ENCODE results near the gene NFIX.

- TF ChIP-seq, protein P1, sequence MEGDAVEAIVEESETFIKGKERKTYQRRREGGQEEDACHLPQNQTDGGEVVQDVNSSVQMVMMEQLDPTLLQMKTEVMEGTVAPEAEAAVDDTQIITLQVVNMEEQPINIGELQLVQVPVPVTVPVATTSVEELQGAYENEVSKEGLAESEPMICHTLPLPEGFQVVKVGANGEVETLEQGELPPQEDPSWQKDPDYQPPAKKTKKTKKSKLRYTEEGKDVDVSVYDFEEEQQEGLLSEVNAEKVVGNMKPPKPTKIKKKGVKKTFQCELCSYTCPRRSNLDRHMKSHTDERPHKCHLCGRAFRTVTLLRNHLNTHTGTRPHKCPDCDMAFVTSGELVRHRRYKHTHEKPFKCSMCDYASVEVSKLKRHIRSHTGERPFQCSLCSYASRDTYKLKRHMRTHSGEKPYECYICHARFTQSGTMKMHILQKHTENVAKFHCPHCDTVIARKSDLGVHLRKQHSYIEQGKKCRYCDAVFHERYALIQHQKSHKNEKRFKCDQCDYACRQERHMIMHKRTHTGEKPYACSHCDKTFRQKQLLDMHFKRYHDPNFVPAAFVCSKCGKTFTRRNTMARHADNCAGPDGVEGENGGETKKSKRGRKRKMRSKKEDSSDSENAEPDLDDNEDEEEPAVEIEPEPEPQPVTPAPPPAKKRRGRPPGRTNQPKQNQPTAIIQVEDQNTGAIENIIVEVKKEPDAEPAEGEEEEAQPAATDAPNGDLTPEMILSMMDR (IDR thresholded peaks at IDR 0.05): no peak
- TF ChIP-seq POLR2A (IDR thresholded peaks at IDR 0.05): no peak
Observed at GRCh38 chr19:13117772-13118423, 122.6 kb downstream of the NFIX start, which contains the start of gene NACC1.
